ENCODE measurements around the gene SYMPK.
"Not testable (repeated sequence)": the region's sequence is repeated elsewhere in the genome, so short reads cannot be mapped to it uniquely, and the experiment has no call there.

SYMPK gene

GRCh38 chr19:45800070-45800553 is 62.8 kb downstream of the SYMPK start:
- DNase-seq, result no peak

- DNase-seq, result not testable (repeated sequence)
These were observed 63.4 kb downstream of the SYMPK start for GRCh38 chr19:45799541-45799940.

- DNase-seq, result peak; percentile 28
These were observed 63.9 kb downstream of the SYMPK start for GRCh38 chr19:45798995-45799517.

GRCh38 chr19:45794627-45795026 is 68.3 kb downstream of the SYMPK start:
- no peak for DNase-seq

- DNase-seq, result no peak
These were observed 69.1 kb downstream of the SYMPK start for GRCh38 chr19:45793876-45794275.

GRCh38 chr19:45793178-45793564 is 69.8 kb downstream of the SYMPK start:
- no peak for DNase-seq

- DNase-seq, result peak; percentile 98
These were observed 70.3 kb downstream of the SYMPK start, which contains the start of gene DMWD for GRCh38 chr19:45792470-45793177. Gene DMWD (minus strand): TSS chr19:45792845. CDS start chr19:45792756, 89 bp downstream.

GRCh38 chr19:45791744-45792469 is 71.0 kb downstream of the SYMPK start:
- DNase-seq, result no peak

- no peak for DNase-seq
These were observed 72.0 kb downstream of the SYMPK start for GRCh38 chr19:45790942-45791341.

GRCh38 chr19:45789035-45789786 is 73.7 kb downstream of the SYMPK start:
- no peak for DNase-seq

GRCh38 chr19:45786533-45786894 is 76.4 kb downstream of the SYMPK start:
- no peak for DNase-seq

- DNase-seq, result no peak
These were observed 77.0 kb downstream of the SYMPK start for GRCh38 chr19:45785781-45786532.

GRCh38 chr19:45785097-45785496 is 77.8 kb downstream of the SYMPK start:
- DNase-seq, result no peak

- no peak for DNase-seq
These were observed 78.9 kb downstream of the SYMPK start for GRCh38 chr19:45784096-45784495.

- DNase-seq, result no peak
These were observed 79.8 kb downstream of the SYMPK start for GRCh38 chr19:45782820-45783785.

- no peak for DNase-seq
These were observed 80.7 kb downstream of the SYMPK start, which contains the start of gene DMPK for GRCh38 chr19:45782162-45782691. Gene DMPK (minus strand): TSS chr19:45782490. CDS start chr19:45782352, 138 bp downstream.

- DNase-seq, result peak; percentile 67
These were observed 81.5 kb downstream of the SYMPK start for GRCh38 chr19:45781214-45782161.

GRCh38 chr19:45780448-45781213 is 82.3 kb downstream of the SYMPK start:
- DNase-seq, result no peak

GRCh38 chr19:45780146-45780447 is 82.8 kb downstream of the SYMPK start:
- no peak for DNase-seq
